ENCODE results near the gene KCNAB3.

GRCh38 chr17:7888184-7888920 lies 41.3 kb downstream of the KCNAB3 start, which contains the start of gene CHD3:
- TF ChIP-seq CTCF (IDR thresholded peaks at IDR 0.05): no peak
- no peak for TF ChIP-seq POLR2A (IDR thresholded peaks at IDR 0.05)

All from lower leg skin (tissue), 3 donors.